HG02759 (cell line): ENCODE data around the gene PCNX2.
A peak's percentile ranks its signal among the peaks of the same experiment; 100 is the strongest.

ENCODE experiments used
- ATAC-seq: cut with Tn5 transposase; IDR thresholded peaks from one replicate; pipeline ENCODE4 v1.9.1; 2021; ENCODE audit warnings: mild to moderate bottlenecking, moderate library complexity; ENCODE audit not compliant: unreplicated experiment

PCNX2 gene

DNA sequence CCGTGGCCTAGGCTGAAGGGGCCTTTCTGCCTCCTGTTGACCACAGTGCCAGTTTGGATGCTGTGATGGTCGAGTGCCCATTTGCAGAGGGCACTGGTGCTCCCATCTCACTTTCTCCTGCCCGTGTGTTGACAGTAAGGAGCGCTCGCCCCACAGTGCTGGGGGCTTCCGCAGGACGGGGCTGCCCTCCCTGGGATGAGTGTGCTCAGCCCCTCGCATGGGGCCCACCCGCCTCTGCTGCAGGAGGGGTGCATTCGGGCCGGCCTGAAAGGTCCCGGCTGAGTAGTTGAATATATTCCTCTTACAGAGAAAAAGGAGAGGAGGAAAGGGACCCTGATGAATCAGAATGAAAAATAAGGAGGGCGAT, 307.8 kb downstream of the PCNX2 start:
- no peak for ATAC-seq

DNA sequence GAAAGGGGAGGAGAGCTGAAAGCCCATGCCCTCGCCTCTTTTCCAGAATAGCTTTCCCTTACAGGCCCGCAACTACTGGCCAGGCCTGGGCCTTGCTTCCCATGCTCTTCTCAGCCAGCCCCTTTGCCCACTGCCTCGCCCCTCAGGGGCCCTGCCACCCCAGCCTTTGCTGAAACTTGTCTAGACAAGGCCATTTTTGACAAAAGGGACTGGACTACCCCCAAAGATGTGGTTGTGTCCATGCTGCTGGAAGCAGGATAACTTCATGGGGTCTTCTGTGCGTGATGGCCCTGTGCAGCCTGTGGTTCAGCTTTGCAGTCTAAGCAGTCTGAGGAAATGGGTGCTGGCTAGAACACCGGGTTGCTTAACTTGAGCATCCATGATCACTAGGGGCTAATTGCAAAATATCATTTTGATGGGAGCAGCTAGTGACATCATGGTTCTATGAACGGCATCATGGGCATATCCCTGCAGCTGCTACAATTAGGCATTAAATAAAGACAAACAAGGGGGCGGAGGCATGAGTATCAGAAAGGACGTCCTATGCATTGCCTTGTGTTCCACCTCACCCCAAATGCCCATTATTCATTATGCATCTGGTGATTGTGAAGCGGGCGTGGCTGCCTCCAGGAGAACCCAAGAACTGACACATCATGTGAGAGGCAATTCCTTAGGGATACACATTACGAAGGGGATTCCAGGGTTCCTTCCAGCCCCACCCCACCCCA, 308.3 kb downstream of the PCNX2 start:
- ATAC-seq: no peak

DNA sequence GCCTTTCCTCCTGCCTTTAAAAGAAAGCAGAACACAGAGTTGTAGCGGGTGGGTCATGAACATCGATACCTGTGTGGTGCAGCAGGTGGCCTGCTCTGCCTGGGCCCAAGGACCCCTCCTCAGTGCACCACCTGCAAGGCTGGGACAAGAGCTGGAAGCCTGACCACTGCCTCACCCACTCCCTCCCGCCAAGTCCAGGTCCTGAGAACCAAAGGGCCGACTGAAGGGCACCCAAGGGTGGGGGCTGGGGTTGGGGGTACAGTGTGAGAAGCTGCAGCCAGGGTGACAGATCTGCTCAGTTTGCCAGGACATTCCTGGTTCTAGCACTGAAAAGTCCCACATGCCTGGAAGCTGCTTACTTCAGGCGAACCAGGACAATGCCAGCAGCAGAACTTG, 309.0 kb downstream of the PCNX2 start:
- ATAC-seq: no peak

DNA sequence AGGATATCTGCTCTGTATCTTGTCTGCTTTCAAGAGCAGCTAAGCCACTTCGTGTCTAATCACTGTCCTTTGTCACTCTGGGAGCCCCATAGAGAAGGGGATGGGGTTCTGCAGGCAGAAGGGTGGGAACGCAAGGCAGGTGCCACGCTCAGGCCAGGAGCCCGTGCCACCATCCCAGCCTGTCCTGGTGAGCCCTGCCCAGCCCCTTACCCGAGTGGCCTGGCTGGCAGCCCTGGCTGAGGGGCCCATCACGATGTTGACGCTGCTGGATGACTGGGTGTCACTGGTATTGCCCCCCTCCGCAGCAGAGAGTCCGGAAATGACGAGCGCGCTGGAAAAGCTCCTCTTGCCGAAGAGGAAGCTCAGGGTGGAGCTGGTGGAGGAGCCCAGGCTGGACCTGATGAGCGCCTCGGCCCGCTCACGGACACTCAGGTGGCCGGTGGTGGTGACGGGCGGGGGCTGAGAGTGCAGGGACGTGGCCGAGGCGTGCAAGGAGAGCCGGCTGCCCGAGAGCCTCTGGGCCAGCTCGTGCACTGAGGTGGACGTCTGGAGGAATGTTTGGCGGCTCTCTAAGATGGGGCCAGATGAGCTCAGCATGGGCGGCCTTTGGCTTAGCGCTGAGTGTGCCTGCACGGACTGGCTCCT, 309.5 kb downstream of the PCNX2 start:
- no peak for ATAC-seq

DNA sequence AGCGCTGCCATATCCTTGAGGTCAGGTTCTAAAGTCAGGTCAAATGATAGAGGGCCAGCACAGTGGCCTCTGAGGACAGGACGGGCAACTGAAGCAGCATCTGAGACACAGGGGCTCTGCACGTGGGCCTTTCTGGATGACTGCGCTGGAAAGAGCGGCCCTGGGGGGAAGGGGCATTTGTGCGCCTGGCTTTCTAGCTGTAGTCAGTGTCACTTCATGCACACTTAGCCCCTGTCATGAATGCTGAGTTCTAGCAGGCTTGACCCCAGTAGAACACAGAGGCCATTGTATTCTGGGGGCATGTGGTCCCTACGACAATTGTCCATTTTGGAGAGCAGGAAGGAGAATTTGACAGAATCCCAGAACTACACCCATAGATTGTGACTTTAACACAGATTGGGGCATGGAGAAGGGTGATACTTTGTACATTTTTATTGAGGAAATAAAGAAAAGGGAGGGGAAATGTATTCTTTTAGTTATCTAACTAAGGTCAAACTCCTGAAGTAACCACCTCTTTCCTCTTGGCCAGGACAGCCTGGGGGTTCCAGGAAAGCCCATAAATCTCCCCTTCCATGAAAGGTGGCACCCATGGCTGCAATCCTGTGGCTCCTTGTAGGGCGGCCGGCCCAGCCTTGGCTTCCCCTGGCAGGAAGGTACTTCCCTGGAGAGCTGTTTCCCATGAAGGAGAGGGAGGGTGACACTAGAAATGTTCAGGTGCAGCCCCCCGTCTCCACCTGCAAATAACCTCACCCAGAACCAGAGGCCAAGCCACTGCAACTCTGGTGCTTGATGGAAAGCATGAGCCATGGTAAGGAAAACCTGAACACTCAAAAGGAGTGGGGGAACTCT, 310.7 kb downstream of the PCNX2 start:
- ATAC-seq: no peak

DNA sequence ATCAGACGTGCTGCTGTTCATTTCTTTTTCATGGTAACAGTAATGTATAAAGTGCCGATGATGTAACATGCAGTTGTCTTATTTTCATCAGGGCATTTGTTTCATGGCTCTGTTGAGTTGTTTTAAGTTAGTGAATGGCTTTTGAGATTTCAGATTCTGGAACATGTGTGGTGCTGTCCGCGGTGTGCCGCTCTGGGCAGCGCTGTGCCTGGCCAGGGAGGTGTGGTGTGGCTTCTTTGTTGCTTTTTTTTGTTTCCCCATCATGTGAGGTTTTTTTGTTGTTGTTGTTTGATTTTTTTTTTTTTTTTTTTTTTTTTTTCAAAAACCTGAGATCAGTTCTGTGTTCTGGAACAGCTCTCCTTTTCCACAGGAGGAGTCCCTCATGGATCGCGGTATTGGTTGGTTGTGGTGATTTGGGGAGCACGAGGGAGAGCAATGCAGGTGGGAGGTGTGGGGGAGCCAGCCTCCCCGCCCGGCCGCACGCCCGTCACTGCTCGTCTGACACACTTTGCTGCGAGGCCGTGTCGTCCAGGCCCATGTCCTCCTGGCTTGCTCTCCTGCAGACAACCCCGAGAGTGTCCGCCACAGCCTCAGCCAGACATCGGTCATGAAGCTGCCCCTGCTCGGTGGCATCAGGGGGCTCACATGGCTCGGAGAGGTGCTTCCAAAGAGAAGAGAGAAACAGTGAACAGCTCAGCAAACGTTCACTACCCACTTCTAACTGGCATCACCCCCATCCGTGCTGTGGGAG, 311.5 kb downstream of the PCNX2 start:
- ATAC-seq: no peak

DNA sequence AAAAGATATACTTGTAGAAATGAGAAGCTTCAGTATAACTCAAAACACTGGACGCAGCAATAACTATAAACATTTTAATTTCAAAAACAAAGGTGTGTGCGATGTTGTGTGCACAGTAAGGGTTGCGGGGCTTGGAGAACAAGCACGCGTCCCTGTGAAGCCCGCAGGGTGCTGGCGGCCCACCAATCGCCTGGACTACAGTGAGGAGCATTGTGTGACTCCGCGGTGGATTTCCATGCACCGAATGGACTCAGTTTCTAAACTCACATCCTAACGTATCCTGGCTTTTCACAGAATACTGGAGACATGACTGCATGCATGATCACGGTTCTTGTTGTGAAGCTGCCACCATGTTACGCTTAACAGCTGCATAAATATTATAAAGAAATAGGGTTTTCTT, 312.1 kb downstream of the PCNX2 start:
- ATAC-seq: no peak

DNA sequence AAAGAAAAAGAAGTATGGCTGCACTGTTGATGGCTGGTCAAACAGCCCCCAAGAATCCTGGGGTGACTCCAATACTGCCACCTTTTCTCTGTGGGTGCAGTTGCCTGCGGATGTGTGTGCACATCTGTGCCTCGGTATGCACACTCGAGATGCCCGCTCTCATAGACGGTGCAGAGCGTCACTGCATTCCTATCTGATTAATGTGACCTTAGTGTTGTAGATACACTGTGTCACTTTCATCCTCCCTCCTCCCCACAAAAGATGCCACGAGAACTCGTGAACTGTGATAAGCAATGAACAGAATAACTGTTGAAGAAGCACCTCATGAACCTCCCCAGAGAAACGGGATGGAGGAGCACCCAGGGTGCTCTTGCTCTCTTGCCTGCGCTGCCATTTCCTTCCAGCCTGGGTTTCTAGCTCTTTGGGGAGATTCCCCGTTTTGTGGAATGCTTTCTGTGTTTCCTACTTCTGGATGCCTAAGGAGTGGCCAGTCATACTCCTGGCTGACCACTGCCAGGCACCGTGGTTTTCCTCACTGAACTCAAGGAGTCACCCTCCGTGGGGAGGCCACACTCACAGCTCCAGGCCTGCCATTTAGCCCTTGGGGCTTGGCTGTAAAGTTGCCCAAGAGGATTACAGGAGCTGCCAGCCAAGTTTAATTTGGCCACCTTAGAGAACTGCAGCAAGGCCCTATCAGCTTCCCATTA, 313.1 kb downstream of the PCNX2 start:
- no peak for ATAC-seq

DNA sequence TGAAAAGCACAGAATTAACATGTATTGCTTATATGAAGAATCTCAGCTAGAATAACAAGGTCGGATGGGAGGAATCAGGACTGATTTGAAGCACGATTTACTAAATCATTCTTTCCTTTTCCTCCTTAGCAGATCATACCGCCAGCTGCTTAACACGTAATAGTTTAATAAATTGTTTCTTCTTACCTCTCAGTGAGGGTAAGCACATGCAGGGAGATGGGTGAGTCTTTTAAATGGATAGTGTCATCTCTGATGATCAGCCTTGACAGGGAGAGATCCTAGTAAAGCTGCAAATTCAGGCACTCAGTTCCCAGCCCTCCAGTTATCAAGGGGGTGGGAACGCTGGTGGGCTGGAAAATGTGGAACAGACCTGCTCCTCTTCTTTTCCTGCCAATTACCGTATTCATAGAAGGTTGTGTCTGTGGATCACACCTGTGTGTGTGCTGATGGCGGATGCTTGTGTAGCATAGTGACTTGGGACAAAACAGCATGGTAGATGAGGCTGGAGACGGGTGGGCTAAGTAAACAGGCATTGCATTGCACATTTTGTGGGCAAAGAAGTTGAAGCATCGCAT, 314.5 kb downstream of the PCNX2 start:
- no peak for ATAC-seq

DNA sequence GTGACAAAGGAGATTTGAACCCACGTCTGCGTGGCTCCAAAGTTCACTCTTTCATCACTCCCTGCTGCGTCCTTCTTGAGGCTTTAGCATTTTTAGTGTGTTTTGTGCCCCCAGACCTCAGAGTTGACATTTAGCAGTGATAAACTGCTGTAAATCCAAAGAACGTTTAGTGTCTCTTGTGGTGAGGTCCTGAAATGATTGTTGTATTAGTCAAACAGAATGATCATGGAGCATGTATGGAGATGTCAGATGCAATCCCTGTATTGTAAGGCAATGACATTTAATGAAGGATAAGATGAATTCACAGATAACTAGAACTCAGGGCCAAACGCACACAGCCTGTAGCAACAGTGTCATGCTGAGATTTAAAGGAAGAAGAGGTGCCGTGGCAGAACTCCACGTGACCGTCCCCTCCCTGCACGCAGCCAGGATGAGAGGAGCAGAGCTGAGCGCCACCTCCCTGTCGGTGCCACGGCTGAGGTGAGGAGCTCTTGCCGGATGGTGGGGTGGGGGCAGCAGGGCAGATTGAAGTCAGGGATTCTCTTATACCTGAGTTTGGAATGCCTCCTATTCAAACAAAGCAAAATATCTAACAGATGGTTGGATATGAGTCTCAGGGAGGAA, 315.1 kb downstream of the PCNX2 start:
- ATAC-seq: no peak

DNA sequence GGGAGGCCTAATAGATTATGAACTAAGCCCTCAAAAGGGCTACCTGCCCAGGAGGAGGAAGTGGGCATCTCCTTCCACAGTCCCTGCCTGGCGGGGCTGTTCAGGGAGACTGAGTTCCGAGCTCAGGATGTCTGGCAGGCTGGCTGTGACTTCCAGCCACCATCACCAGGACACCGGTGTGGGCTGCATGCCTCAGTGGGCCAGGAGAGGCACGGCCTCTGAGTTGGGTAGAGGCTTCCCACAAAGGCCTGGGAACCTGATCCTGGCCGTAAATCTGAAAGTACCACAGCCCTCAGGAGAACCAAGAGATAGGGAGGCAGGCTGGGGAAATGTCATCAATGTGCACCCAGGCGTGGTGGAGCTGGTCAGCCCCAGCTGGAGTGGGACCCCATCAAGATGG, 316.0 kb downstream of the PCNX2 start:
- ATAC-seq: no peak

DNA sequence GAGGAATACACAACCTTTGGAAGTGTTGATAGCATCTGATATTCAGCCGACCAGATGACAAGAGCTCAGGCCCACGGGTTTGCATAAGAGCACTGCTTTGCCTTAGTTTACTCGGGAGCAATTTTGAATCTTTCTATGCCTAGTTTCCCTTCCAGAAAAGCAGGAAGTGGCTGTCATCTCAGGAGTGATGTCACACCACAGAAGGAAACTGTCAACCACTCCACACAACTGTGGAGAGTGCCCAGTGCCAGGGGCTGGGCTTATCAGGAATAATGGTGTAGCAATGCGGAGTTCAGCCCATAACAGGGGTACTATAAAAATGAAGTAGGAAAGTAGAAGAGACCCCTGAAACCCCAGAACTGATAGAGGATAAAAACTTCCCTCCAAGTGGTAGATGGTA, 316.7 kb downstream of the PCNX2 start:
- no peak for ATAC-seq

DNA sequence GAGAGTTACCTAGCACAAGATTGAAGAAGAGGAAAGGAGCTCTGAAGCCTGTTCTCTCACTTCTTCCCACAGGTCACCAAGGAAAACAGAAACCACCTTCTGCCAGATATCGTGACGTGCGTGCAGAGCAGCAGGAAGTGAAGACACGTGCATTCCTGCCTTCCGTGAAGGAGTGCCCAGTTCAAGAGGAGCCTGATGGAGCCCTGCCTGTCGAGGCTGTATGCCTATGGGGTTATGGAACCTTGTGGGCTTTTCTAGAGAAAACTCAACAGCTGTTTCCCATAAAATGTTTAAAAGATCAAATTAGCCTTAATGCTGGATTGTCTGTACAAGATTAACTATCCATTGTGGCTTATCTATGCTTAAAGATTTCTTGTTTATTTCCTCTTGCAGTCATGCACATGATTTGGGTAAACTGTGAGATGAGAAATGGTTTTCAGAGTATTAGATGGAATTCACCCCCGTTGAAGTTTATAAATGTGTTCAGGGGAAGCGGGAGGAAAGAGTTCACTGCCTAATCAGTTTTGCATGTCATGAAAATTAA, 317.4 kb downstream of the PCNX2 start:
- ATAC-seq: no peak

DNA sequence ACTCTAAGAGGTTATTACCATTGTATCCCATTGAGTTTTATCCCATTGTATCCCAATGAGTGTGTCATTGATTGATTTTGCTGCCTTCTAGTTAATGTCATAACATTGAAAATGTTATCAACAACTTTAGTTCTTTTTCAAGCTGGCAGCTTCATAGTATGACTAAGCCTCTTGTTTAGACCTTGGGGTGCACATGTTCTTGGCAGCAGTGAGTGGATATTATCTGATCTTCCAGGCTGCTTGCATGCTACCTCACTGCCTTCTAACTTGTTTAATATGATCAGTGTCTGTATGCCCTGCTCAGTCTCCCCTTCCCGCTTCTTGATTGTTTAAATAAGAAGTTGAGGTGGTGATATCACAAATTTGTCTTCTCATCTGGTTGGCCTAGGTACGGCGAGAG, 320.6 kb downstream of the PCNX2 start:
- no peak for ATAC-seq

DNA sequence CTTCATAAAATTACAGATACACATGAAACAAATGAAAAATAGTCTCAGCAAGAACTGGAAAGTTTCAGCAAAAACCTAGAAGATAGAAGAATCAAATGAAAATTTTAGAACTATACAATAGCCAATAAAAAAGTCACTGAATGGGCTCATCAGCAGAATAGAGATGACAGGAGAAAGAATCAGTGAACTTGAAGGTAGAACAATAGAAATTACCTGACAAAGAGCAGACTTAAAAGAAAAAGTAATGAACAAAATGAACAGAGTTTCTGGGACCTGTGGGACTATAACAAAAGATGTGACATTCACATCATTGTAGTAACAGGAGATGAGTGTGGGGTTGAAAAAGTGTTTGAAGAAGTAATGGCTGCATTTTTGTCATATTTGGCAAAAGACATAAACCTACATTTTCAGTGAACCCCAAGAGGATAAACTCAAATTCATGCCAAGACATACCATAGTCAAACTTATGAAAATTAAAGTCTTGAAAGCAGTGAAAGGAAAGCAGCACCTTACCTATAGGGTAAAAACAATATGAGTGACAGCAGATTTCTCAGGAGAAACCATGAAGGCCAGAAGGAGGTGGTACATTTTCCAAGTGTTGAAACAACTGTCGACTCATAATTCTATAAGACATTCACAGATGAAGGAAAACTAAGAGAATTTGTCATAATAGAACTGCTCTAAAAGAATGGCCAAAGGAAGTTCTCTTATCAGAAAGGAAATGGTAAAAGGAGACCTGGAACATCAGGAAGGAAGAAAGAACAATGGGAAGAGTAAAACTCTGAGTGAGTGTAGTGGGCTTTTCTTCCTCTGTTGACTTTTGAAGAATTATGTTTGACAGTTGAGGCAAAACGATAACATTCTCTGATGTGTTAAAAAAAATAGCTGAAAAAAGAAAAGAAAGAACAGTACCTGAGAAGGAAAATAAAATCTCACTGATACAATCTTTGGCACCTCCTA, 321.6 kb downstream of the PCNX2 start:
- ATAC-seq: no peak

DNA sequence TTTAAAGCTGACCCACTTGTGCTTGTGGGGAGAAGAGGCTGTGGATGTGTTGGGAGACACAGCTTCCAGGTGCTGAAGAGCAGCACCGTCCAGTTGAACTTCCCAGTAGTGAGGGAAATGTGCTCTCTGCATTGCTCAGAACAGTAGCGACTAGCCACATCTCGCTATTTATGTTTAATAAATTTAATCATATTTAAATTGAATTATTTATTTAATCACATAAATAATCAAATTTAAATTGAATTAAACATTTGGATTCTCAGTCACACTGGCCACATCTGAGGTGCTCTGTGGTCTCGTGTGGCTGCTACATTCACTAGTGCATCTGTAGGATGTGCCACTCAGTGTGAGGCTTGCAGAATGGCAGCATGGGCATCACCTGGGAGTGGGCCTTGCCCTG, 325.0 kb downstream of the PCNX2 start:
- no peak for ATAC-seq

DNA sequence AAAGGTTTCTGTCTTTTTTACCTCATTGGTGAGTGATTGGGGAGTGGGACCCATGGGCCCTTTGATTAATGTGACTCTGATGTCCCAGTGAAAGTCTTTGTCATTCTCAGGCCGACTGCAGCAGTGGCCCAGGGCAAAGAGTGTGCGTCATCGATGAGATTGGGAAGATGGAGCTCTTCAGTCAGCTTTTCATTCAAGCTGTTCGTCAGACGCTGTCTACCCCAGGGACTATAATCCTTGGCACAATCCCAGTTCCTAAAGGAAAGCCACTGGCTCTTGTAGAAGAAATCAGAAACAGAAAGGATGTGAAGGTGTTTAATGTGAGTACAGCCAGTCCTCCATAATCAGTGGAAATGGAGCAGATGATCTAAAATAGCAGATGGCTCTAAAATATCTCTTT, 325.7 kb downstream of the PCNX2 start:
- ATAC-seq: no peak

DNA sequence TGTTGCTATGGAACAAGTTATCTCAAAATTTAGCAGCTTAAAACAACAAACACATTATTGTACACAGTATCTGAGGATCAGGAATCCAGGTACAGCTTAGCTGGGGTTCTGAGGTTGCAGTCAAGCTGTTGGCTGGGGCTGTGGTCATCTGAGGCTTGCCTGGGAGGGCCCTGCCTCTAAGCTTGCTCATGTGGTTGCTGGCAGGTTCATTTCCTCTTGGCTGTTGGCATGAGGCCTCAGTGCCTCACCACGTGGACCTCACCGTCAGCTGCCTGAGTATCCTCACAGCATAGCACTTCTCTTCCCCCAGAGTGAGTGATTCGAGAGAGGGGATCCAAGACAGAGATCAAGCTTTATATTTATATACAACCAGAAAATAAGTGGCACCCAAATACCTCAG, 326.6 kb downstream of the PCNX2 start:
- peak; percentile 47 for ATAC-seq
